SKM-1 (cell line): Measurements from ENCODE around the gene CRYBG1.

Experiments
- DNase-seq: peaks from one replicate; lab custom pipeline; 2025; ENCODE audit not compliant: unreplicated experiment; lab: John Stamatoyannopoulos, UW

CRYBG1 gene

DNA sequence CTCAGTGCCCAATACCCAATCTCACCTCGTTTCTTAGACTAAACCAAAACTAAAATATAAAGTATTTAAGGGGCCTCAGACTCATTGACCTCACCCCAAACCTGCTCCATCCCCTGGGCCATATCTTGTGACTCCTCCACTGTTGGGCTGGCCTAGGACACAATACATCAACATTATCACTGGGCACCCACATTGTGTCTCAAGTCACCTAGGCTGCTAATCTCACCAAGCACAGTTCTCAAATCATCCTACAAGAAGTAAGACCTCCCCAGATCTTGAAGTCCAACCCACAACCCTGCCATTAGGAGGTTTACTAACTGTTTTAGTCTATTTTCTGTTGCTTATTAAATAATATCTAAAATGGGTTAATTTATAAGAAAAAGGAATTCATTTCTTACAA, 96.2 kb downstream of the CRYBG1 start:
- DNase-seq = no peak

DNA sequence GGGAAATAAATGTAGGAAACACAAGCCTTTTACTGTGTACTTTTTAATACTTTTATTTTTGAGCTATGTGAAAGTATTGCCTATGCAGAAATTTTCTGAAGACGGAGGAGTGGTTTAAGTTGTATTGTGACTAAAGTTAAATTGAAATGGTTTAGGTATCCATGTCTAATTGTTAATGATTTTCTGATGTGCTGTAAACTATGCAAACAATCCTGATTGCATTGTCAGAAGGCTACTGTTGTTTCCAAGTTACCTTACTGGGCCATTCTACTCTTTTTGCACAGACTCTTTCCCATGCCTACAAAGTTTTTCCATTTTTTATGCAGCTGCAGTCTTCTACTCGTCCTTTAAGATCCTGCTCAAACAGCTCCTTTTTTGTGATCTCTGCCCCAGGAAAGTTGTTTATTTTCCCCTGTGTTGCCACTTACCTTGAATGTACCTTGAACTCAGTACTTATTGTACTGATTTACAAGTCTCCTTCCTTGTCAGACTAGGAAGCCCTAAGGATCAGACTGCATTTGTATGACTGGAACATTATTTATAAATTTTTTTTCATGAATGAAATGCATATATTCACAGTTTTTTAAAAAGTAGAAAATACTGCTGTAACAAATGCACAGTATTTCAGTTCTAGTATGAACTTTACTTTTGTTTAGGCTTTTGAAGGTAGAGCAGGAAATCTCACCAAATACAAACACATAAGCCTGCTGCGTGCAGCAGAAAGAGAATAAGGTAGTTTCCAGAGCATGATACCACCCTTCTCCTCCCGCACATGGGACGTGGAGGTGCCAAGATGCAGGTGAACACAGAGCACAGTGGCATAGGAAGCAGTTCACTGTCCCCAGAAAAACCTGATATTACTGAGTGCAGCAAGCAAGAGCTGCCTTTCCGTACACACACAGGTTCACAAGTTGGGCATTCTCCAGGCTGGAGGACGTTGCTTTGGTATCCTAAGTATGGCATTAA, 97.8 kb downstream of the CRYBG1 start:
- no peak for DNase-seq

DNA sequence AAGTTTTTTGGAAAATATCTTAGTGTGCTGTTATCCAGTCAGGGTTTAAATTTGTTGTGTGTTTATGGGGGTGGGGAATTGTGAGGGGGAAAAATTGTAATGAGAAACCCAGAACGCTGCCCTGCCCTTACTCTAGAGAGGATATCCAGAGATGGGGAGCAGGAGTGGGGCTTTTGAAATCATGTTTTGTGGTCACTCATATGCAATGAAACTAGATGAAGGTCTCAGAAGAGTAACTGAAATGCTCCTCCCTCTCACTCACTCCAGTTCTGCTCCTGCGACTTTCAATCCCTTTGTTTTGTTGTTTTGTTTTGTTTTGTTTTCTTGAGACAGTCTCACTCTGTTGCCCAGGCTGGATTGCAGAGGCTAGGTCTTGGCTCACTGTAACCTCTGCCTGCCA, 100.0 kb downstream of the CRYBG1 start:
- DNase-seq = no peak

DNA sequence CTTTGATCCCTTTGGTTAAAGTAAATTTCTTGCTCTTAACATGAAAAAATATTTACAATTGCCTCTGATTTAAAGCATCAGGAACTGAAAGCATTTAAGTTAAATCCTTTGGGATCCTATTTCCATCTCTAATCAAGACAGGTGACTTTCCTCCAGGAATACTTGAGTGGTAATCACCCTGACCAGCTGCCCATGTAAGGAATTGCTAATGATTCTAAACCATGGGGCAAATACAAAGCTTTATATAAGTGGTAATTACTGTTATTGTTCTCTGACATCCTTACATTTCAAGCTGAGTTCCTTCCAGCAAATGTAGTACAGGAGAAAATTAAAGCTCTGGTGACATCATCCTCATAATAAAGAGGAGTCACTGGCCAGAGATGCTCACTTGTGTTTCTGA, 100.6 kb downstream of the CRYBG1 start:
- DNase-seq = no peak

DNA sequence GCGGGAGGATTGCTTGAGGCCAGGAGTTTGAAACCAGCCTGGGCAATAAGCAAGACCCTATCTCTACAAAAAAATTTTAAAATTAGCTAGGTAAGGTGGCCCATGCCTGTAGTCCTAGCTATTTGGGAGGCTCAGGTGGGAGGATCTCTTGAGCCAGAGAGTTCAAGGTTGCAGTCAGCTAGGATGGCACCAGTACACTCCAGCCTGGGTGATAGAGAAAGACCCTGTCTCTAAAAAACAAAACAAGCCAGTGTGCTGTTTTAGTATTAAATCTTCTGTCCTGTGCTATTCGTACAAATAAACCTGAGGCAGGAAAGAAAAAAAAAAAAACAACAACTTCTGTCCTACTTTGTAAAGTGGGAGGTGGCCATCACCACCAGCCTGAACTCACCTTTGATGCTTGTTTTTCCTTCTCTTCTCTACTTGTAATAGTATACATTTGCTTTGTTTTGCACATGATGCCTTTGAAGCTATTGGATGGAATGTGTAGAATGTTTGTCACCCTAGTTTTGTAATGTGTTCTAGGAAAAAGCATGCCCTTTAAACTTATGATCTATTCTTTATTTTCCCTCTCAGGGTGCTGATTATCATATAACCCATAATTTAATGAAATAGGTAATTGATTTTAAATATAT, 102.5 kb downstream of the CRYBG1 start:
- no peak for DNase-seq

DNA sequence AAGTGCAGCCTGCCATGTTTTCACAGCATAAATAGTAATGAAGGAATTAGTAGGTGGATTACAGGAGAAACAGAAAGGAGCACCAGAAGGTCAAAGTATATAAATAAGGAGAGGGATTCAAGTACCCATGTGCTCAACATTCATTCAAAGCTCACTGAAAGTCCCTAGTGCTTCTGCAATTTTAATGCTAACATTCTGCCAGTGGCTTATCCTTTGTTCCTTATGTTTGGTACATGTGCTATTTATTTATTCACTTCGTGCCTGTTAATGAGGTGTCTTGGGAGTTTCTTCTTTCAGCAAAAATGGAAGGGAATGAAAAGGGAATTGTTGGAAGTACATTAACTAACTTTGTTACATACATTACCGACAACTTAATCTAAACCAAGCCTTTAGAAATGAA, 105.7 kb downstream of the CRYBG1 start:
- no peak for DNase-seq

DNA sequence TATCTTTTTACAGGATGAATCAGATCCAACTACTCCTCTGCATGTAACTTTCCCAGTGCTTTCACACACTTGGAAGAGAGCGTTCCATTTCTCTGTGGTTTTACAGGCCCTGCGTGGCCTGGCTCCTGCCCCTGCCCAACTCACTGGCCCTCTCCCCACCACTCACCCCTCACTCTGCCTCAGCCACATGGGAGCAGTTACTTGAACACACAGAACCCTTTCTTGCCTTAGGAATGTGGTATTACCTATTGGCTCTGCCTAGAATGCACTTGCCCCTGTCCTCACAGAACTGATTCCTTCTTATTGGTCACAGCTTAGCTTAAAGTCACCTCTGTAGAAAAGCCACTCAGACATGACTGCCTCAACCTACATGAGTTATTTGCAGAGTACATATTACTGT, 108.4 kb downstream of the CRYBG1 start:
- DNase-seq = no peak

DNA sequence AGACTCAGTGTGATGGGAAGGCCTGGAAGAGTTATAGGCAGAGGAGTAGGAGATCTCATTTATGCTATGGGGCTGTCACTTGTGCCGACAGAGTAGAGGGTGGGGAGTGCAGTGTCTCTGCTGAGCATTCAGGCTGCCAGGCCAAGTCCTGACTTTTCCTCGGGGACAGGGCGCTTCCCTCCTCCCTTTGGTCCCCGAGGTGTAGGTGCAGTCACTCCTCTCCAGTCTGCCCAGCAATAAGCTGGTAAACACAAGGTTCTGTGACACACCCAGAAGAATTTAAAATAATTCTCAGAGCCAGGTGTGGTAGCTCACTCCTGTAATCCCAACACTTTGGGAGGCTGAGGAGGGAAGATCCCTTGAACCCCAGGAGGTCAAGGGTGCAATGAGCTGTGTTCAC, 109.4 kb downstream of the CRYBG1 start:
- no peak for DNase-seq

DNA sequence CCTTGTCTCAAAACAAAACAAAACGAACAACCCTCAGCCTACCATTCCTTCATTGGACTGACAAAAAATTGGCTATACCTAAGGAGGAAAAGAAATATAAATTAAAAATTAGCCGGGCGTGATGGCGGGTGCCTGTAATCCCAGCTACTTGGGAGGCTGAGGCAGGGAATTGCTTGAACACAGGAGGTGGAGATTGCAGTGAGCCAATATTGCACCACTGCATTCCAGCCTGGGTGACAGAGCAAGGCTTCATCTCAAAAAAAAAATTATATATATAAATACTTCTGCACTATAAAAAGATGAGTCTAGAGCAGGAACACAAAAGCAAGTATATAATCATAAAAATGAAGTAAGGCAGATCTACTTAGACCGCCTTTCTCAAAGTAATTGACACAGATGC, 109.8 kb downstream of the CRYBG1 start:
- no peak for DNase-seq

DNA sequence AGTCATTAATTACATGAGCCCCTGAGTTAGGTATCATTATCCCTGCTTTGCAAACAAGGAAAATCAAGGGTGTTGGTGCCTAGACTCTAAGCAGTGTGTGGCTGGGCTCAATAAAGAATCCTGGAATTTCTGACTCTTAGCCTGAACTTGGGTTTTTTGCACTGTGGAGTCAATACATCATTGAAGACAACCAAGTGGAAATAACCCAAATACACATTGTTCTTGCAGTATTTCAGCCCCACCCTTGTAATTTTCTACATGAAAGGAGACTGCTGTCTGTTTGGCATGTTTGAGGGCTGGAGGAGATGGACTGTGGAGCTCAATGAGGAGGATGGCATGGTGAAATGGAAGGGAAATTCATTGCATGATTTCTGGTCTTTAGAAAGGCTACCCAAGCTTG, 110.3 kb downstream of the CRYBG1 start:
- no peak for DNase-seq

DNA sequence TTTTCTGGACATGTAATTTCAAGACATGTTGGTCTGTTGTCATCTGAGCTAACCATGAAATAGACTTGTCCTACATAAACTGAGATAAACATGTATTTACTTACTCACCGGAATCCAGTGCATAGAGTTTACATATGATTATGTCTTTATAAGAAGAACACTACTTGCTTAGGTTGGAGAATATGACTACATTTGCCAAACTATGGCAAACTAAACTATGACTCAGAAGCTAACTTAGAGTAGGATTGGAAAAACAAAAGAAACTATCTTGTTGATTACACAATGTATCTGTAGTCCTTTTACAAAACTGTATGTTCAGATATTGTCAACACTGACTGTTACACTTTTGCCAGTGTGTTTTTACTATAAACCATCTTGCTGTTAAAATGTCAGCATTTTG, 113.3 kb downstream of the CRYBG1 start:
- no peak for DNase-seq

DNA sequence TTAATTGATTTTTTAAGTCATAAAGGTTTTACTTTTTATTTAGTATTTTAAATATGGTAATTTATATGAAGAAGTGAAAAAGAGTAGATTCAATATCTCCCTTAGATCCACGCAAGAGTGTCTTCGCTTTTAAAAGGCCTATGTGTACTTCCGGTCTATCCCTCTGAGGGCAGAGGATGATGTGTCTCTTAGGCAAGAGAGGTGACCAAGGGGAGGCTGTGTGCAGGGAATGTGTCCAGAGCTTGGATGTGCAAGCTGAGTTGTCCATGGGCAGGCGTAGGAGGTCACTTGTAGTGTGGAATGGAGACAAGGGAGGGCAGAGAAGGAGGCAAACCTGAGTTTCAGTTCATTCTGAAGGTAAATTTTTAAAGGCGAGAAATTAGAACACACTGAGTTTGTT, 113.9 kb downstream of the CRYBG1 start:
- no peak for DNase-seq

DNA sequence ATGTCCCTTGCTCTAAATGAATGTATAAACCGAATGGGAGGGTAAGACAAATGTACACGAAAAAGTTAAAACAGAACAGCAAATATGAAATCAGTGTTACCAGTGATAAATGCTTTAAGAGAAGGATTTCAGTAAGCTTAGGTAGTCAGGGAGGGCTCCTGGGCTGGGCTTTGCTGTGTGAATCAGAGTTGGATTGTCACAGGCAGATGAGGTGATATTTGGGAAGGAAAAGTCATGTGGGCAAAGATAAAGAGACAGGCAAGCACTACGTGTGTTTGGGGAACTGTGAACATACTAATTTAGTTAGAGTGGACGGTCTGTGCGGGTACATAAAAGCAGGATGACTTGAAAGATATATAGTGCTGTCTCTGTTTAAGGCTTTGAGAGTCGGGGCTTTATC, 114.8 kb downstream of the CRYBG1 start:
- DNase-seq = no peak

DNA sequence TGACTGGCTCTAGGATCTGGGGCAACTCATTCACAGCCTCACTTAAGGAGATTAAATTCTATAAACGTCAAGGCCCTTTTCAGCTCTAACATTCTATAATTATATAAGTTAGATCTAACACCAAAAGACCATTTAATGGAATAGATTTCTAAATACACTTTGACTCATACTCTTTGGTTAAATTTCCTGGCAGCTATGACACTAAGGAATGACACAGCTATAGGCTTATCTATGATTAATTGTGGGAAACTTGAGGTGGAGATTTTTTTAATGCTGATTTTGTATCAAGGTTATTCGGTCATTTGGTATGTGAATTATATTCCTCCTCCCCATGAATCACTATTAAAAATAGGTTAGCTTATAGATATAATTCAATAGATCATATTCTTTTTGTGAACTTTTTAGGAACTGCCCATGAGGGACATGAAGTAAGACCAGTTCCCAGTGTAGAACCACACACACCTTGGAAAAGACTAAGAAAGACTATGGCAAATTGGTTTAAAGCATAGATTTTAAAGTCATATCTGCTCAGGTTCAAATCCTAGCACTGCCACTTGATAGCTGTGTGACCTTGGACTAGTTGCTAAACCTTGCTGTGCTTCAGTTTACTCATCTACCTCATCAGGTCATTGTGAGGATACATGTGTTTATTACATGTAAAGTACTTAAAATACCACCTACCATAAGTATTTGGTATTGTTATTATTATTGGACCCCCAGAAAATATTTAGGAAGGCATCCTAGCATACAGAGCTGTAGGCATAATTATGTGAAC, 116.0 kb downstream of the CRYBG1 start:
- DNase-seq = no peak

DNA sequence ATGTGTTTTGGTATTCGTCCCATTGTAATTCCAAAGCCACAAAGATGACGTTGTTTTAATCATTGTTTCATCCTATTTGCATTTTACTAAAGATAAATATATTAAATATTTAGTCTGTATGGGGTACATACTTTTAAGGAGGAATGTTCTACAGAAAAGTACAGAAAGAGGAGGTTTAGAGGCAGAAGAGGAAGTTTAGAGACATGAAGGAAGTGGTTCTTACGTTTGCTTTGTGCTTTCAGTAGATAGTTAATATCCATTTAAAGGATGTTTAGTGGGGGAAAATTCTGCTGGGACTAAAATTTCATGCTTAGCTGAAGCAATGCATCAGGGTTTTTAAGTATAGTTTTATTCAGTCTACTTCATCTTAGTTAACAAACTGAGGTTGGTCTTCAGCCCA, 116.6 kb downstream of the CRYBG1 start:
- DNase-seq = peak; percentile 71

DNA sequence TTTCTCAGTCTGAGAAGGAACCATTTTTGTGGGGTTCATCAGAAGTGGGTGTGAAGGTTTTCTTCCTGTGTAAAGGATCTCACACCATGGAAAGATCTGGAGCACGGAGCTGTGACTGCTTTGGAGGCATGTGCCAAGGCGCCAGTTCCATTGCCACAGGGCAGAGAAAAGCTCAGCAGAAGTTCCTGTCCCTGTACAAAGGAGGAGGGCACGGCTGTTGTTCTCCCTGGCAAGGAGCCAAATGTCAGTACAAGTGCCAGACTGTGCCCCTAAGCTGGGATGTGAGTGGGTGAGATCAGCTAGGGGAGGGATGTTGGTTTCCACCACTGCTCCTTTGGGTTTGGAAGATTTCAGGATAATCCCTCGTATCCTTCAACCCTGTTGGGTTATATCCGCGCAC, 117.3 kb downstream of the CRYBG1 start:
- no peak for DNase-seq

DNA sequence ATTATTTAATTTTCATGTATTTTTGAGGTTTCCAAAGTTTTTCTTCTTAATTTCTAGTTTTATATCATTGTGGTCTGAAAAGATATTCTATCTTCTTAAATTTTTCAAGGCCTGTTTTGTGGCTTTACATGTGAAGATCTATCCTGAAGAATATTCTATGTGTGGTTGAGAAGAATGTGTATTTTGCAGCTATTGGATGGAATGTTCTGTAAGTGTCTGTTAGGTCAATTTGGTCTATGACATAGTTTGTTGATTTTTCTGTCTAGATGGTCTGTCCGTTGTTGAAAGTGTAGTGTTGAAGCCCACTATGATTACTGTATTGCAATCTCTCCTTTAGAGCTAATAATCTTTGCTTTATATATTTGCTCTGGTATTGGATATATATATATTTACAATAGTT, 125.7 kb downstream of the CRYBG1 start:
- DNase-seq = no peak

DNA sequence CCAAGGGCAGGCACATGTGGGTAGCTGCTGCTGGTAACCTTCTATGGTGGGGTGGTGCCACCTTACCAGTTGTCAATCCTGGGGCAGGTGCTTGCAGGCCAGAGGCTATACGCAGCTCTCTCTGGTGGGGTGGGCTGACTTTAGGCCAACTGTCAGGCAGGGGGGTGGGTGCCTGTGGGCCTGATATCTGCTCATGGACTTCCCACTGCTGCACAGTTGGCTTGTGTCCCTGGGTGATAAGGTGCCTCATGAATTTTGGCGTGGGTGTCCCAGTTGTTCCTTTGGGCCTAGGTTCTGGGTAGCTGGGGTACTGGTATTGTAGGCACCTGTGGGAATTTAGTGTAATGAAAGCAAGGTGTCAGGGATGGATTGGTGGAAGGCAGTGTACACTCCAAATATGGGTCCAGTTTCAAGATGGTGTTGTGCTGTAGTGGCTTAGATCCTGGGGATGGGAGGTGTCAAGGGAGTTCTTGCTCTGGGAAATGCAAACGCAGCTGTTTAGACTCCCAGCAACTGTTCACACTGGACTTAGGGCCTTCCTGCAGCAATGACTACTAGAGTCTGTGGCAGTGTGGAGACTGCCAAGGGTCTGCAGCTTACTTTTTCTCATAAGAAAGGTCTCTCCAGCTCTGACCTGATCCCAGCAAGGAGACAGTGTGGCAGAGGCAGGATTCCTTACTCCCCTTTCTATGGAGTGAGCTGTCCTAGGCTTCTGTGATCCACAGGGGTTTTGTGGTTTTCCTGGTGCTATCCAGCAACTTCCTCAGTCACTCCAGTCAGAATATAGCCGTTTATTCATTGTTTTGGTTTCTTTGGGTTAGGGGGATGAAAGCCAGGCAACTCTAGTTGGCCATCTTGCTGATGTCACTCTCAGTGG, 128.2 kb downstream of the CRYBG1 start:
- DNase-seq = no peak

DNA sequence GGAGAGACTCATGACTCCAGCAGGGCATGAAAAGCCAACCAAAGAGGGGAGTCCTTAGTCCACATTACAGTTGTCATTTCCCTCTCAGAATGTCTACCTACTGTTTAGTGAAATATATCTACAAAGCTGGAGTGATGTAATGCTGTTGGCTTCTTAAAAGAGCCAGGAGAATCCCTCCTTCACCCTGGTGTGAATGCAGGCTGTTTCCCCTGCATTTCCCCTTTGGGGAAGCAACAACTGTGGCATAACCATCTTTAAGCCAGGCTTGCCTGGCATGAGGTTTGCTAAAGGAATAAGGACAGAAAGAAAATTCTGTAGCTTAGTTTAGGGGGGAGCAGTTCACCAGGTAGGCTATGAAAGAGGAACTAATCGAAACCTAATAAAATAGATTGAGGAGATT, 129.5 kb downstream of the CRYBG1 start:
- no peak for DNase-seq

DNA sequence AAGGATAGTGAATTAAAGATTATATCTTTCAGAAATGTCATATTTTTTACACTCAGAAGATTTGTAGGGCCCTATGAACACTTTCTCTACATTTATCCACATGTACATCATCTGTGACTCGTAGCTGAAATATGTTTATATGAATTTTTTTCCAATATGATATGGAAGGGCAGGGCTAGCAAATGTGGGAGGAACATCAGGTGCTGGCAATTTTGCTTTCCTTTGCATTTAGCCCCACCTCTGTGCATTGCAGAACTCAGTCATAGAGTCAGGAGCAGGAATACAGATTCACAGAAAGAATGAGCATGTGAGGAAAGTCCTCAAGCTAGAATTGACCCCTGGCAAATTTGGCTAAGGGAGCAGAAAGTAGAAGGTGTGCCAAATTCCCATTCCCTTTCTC, 129.9 kb downstream of the CRYBG1 start:
- DNase-seq = no peak

DNA sequence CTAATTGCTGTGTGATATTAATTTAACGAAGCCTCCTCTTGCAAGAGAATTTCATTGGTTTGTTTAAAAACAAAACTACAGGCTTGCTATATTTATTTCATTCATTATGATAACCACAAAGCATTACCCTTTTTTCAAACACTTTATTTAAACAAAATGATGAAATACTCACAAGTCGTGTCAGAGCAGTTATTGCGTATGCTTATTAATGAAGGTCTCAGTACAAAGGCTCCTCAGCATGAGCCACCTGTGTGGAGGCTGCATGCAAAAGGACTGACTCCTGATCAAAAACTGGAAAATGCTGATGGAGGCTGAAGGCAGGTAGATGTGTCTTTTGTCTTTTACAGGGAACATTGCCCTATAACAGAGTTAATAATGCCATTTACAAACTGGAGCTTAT, 130.5 kb downstream of the CRYBG1 start:
- no peak for DNase-seq
